Ascending aorta (tissue), 2 donors: ENCODE measurements around the gene C17orf75. TPM values are rescaled to one million over a fixed set of nuclear protein-coding genes. Genes with fewer than 3 reads are reported as not detected.

Experiments
- DNase-seq, 2 donors: peaks; one replicate each; pipeline ENCODE4 v3.0.0-alpha.2; 2019; ENCODE audit warnings: low spot score in 2 of 2
- H3K27ac ChIP-seq, 2 donors: fragments of 200-600 bp; sonication (generic); one replicate each; pipeline ENCODE4 v1.5.1; 2016 to 2017; ENCODE audit warnings: mild to moderate bottlenecking in 1 of 2
- H3K27me3 ChIP-seq: fragments of 200-600 bp; sonication (generic); one replicate; pipeline ENCODE4 v1.5.1; 2017
- H3K36me3 ChIP-seq, 2 donors: fragments of 200-600 bp; sonication (generic); one replicate each; pipeline ENCODE4 v1.5.1; 2016
- H3K4me1 ChIP-seq, 2 donors: fragments of 200-600 bp; sonication (generic); one replicate each; pipeline ENCODE4 v1.5.1; 2016 to 2017; ENCODE audit warnings: mild to moderate bottlenecking in 1 of 2
- H3K4me3 ChIP-seq, 2 donors: fragments of 200-600 bp; sonication (generic); one replicate each; pipeline ENCODE4 v1.5.1; 2016 to 2017; ENCODE audit warnings: mild to moderate bottlenecking in 1 of 2
- H3K9me3 ChIP-seq, 2 donors: fragments of 200-600 bp; sonication (generic); one replicate each; pipeline ENCODE4 v1.5.1; 2016
- intact Hi-C: fragments of 100-400 bp; cut with DNase I; formaldehyde crosslinking; loops from one replicate; pipeline ENCODE4 v1.15.1; 2023
- total RNA-seq: library from RNA; depleted of rRNA; stranded (reverse); fragments of >200 nt; gene quantifications from one replicate; pipeline ENCODE4 v1.1.0, GENCODE V29; 2016
- TF ChIP-seq, protein P1 (sequence below), 3 experiments: fragments of 200-600 bp in 2 of 3; fragments of 450-650 bp in 1 of 3; sonication (generic) in 2 of 3; IDR thresholded peaks; one replicate each; pipeline ENCODE4 v1.5.1; 2016 to 2019; ENCODE audit warnings: antibody characterized with exemption in 3 of 3, mild to moderate bottlenecking in 1 of 3, moderate library complexity in 1 of 3

The C17orf75 gene
- total RNA-seq, 1 donor from 2014 or later: 15.5 TPM

DNA sequence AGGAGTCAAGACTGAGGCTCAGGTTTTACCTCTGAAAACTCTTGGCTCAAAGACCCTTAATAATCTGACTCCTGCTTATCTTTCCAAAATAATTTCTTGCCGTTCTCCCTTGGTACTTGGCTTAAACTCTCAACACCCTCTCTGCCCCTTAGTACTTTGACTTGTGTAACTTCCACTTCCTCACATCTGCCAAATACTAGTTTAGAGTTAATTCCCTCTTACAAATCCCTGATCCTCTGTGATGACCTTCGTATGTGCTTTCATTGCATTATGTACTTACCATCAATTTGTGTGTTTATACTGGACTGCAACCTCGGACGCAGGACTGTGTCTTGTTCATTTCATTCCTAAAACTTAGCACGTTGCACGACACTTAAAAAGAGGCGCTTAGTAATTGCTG lies 43.1 kb upstream of the C17orf75 start:
- Histone ChIP-seq H3K27ac (no peak overlapping the region), H3K4me3 (no peak overlapping the region), H3K36me3 (peaks cover 10 to 33% of the 10 kb centered on the region in 2 donors), H3K9me3 (no peaks in the 10 kb centered on the region), H3K4me1 (no peaks in the 10 kb centered on the region), H3K27me3 (no peaks in the 10 kb centered on the region)
- intact Hi-C loops: no loop called here
- DNase-seq: no peak
- TF ChIP-seq, protein P1, sequence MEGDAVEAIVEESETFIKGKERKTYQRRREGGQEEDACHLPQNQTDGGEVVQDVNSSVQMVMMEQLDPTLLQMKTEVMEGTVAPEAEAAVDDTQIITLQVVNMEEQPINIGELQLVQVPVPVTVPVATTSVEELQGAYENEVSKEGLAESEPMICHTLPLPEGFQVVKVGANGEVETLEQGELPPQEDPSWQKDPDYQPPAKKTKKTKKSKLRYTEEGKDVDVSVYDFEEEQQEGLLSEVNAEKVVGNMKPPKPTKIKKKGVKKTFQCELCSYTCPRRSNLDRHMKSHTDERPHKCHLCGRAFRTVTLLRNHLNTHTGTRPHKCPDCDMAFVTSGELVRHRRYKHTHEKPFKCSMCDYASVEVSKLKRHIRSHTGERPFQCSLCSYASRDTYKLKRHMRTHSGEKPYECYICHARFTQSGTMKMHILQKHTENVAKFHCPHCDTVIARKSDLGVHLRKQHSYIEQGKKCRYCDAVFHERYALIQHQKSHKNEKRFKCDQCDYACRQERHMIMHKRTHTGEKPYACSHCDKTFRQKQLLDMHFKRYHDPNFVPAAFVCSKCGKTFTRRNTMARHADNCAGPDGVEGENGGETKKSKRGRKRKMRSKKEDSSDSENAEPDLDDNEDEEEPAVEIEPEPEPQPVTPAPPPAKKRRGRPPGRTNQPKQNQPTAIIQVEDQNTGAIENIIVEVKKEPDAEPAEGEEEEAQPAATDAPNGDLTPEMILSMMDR (IDR thresholded peaks at IDR 0.05): no peak

DNA sequence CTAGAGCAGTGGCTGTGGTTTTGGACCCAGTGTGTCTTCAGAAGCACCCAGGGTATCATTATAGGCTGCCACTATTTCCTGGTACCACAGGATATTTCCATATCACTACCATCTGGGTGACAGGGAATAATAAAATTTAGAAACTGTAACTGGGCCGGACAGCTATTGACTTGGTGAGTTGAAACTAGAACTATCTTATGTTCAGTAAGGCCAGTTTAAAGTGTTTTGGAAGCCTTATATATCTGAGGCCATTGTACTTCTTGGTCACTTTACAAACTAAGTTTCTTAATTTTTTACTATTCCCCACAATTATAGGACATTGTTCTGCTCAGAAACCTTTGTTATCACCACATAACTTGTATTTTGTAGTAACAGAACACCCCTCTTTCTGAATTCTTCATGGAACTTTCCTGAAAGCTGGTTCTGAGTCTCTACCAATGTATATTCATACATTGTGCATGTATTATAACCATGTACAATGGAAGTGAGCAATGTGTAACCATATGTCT lies 42.0 kb upstream of the C17orf75 start:
- intact Hi-C loops: no loop called here
- Histone ChIP-seq H3K4me3 (no peak overlapping the region), H3K27me3 (no peaks in the 10 kb centered on the region), H3K36me3 (peaks cover 20 to 43% of the 10 kb centered on the region in 2 donors), H3K9me3 (no peaks in the 10 kb centered on the region), H3K4me1 (no peaks in the 10 kb centered on the region), H3K27ac (no peak overlapping the region)
- TF ChIP-seq, protein P1 (IDR thresholded peaks at IDR 0.05): no peak
- no peak for DNase-seq

DNA sequence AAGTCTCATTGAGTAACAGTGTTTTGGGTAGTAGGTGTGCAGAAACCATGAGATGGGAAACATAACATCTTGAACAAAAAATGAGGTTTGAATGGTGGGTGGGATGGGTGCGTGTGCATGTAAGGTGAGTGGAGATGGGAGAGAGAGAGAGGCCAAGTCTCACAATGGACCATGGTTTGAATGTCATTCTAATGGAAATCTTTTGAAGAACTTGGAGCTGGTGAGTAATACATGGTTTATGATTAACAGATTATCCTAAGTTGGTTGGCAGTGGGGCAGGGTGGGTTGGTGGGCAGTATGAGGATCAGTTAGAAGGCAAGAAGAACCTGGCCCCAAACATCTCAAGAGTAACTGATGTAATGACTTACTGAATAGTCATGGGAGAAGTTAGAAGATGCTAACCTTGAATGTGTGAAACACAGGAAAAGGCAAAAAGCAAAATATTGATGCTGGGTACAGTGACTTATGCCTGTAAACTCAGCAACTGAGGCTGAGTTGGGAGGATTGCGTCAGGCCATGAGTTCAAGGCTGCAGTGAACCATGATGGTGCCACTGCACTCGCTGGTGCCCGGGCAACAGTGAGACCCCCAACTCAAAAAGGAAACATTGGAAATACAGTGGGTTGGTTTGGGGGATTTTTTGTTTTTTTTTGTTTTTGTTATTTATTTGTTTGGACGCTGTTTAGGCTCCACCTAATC lies 40.7 kb upstream of the C17orf75 start:
- Histone ChIP-seq H3K36me3 (peaks cover 26 to 52% of the 10 kb centered on the region in 2 donors), H3K4me1 (no peaks in the 10 kb centered on the region), H3K27me3 (no peaks in the 10 kb centered on the region), H3K9me3 (no peaks in the 10 kb centered on the region), H3K4me3 (no peak overlapping the region), H3K27ac (no peak overlapping the region)
- TF ChIP-seq, protein P1 (IDR thresholded peaks at IDR 0.05): no peak
- intact Hi-C loops: no loop called here
- DNase-seq: no peak

DNA sequence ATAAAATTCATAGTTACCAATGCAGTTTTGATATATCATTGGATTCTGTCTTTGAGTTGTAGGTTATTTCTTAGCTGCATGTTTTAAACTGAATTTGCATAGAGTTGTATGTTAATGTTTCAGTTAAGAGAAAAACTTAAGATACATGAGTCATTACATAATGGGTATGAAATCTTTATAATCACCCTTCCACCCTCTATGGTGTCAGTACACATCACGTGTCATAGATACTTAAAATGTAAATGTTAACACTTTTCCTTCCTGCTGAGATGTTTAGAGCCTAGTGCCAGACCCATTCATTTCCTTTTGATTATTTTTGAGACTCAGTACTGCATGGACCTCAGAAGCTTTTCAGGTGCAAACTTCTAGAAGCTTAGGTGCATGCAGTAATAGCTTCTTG lies 28.5 kb upstream of the C17orf75 start:
- no peaks in the 10 kb centered on the region for H3K4me1 ChIP-seq
- DNase-seq: no peak
- no peak overlapping the region for H3K27ac ChIP-seq
- H3K4me3 ChIP-seq: no peak overlapping the region
- intact Hi-C loops: no loop called here
- H3K9me3 ChIP-seq: no peaks in the 10 kb centered on the region
- no peaks in the 10 kb centered on the region for H3K27me3 ChIP-seq
- TF ChIP-seq, protein P1 (IDR thresholded peaks at IDR 0.05): no peak
- peaks cover 66 to 95% of the 10 kb centered on the region in 2 donors for H3K36me3 ChIP-seq

DNA sequence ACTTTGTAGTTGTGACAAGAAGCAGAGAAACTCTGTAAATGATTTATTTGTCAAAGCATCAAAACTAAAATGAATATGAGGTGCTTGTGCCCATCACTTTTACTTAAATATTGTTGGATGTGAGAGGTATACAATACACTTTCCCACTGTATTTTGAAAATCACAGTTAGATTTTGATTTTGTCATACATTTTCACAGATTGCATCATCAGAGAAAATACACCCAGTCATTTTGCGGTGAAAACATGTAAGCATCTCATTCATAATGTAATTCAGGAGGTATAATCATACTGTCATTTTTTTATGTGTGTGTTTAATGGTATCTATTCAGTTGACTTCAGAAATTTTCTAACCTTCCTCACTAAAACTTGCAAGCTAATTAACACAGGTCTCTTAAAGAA lies 19.3 kb upstream of the C17orf75 start:
- peaks cover 82 to 96% of the 10 kb centered on the region in 2 donors for H3K36me3 ChIP-seq
- TF ChIP-seq, protein P1 (IDR thresholded peaks at IDR 0.05): no peak
- intact Hi-C loops: no loop called here

More for the DNA sequence above, 19.3 kb upstream of the C17orf75 start:
- Histone ChIP-seq H3K27me3 (no peaks in the 10 kb centered on the region), H3K4me1 (peaks cover 0 to 6% of the 10 kb centered on the region in 2 donors), H3K9me3 (no peaks in the 10 kb centered on the region), H3K27ac (no peak overlapping the region), H3K4me3 (no peak overlapping the region)
- DNase-seq: no peak
